Osteocyte (in vitro differentiated cells): Measurements from ENCODE around the gene ORC1. TPM values are rescaled to one million over a fixed set of nuclear protein-coding genes. Genes with fewer than 3 reads are reported as not detected.
"Not testable (repeated sequence)": the region's sequence is repeated elsewhere in the genome, so short reads cannot be mapped to it uniquely, and the experiment has no call there.

Experiments
- DNase-seq: peaks from one replicate; pipeline ENCODE4 v3.0.0; 2021; ENCODE audit warnings: mixed read lengths; ENCODE audit not compliant: unreplicated experiment; ENCODE audit errors: extremely low spot score
- H3K27ac Mint-ChIP-seq: one replicate; pipeline ENCODE4 v1.8.0; 2021; ENCODE audit warnings: mild to moderate bottlenecking, mixed read lengths; ENCODE audit not compliant: unreplicated experiment
- H3K27me3 Mint-ChIP-seq: one replicate; pipeline ENCODE4 v1.8.0; 2021; ENCODE audit warnings: mixed read lengths; ENCODE audit not compliant: unreplicated experiment
- H3K36me3 Mint-ChIP-seq: one replicate; pipeline ENCODE4 v1.8.0; 2021; ENCODE audit warnings: mixed read lengths; ENCODE audit not compliant: unreplicated experiment
- H3K4me1 Mint-ChIP-seq: one replicate; pipeline ENCODE4 v1.8.0; 2021; ENCODE audit warnings: mixed read lengths; ENCODE audit not compliant: unreplicated experiment
- H3K4me3 Mint-ChIP-seq: one replicate; pipeline ENCODE4 v1.8.0; 2021; ENCODE audit warnings: mild to moderate bottlenecking, moderate library complexity, mixed read lengths; ENCODE audit not compliant: unreplicated experiment
- H3K9me3 Mint-ChIP-seq: one replicate; pipeline ENCODE4 v1.8.0; 2021; ENCODE audit warnings: mixed read lengths; ENCODE audit not compliant: unreplicated experiment
- total RNA-seq: library from RNA; stranded (reverse); gene quantifications from 2 replicates; pipeline ENCODE4 v1.2.1, GENCODE V29; 2021
- TF ChIP-seq, protein P1 (sequence below): fragments of 200-600 bp; sonication (generic); IDR thresholded peaks from 2 replicates; pipeline ENCODE4 v1.5.0; 2021; ENCODE audit warnings: antibody characterized with exemption, mild to moderate bottlenecking, moderate library complexity

Gene ORC1
- total RNA-seq, 1 donor from 2014 or later = 3.0 TPM

DNA sequence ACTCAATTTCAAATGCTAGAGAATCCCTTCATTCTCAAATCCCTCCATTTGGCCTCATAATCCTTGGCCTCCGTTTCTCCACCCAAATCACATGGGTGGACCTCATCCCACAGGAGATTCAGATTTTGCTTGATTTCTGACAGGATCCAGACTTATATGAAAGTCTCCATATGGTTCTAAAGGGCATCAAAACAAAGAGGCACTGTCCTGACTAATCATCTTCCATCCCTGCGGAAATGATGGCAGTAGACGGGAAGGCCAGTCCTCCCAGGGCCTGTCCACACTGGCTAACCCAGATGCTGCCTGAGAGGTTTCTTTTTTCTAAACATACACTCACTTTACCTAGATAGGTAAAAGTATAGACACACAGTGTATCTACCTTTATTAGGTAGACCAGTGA, 18.8 kb downstream of the ORC1 start:
- Mint-ChIP-seq H3K27me3 (no peaks in the 10 kb centered on the region), H3K4me3 (no peak overlapping the region), H3K9me3 (no peaks in the 10 kb centered on the region), H3K36me3 (peaks cover 2% of the 10 kb centered on the region), H3K4me1 (no peaks in the 10 kb centered on the region), H3K27ac (no peak overlapping the region)
- TF ChIP-seq, protein P1, sequence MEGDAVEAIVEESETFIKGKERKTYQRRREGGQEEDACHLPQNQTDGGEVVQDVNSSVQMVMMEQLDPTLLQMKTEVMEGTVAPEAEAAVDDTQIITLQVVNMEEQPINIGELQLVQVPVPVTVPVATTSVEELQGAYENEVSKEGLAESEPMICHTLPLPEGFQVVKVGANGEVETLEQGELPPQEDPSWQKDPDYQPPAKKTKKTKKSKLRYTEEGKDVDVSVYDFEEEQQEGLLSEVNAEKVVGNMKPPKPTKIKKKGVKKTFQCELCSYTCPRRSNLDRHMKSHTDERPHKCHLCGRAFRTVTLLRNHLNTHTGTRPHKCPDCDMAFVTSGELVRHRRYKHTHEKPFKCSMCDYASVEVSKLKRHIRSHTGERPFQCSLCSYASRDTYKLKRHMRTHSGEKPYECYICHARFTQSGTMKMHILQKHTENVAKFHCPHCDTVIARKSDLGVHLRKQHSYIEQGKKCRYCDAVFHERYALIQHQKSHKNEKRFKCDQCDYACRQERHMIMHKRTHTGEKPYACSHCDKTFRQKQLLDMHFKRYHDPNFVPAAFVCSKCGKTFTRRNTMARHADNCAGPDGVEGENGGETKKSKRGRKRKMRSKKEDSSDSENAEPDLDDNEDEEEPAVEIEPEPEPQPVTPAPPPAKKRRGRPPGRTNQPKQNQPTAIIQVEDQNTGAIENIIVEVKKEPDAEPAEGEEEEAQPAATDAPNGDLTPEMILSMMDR = no peak
- no peak for DNase-seq

DNA sequence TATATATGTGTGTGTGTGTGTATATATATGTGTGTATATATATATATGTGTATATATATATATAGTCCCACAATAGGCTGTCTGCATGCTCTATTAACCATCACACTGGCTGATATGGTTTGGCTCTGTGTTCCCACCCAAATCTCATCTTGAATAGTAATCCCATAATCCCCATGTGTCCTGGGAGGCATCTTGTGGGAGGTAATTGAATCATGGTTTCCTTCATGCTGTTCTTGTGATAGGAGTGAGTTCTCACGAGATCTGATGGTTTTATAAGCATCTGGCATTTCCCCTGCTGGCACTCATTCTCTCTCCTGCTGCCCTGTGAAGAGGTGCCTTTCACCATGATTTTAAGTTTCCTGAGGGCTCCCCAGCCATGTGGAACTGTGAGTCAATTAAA, 34.4 kb downstream of the ORC1 start:
- not testable (repeated sequence) for H3K9me3 Mint-ChIP-seq, H3K4me3 Mint-ChIP-seq, H3K27me3 Mint-ChIP-seq, H3K27ac Mint-ChIP-seq, DNase-seq, H3K36me3 Mint-ChIP-seq
- peaks cover 14% of the 10 kb centered on the region for H3K4me1 Mint-ChIP-seq

- Mint-ChIP-seq H3K27ac (no peak overlapping the region), H3K36me3 (peaks cover 4% of the 10 kb centered on the region), H3K4me3 (peak overlapping the region; percentile 61)
Measured at GRCh38 chr1:52368383-52369172, 35.6 kb downstream of the ORC1 start.

DNA sequence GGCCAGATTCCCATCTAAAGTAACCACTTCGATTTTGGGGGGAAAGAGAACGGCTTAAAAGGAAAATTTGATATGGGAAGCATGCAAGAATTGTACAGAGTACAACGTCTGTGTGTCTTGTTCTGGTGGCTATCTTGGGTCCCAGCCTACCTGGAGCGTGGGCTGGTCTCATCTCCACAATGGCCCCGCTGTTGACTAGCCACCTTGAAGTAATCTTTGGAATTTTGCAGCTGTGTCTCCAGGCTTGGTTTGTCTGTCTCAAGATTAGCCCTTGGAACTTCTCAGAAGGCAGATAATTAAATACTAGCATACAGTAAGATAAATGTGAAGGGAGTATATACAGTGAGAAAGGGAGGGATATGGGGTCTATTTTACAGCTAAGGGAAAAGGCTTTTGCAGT, 37.0 kb downstream of the ORC1 start:
- TF ChIP-seq, protein P1 = no peak
- no peak overlapping the region for H3K27ac Mint-ChIP-seq
- H3K27me3 Mint-ChIP-seq = no peaks in the 10 kb centered on the region
- H3K36me3 Mint-ChIP-seq = peaks cover 4% of the 10 kb centered on the region
- peak overlapping the region; percentile 24 for H3K4me3 Mint-ChIP-seq
- H3K9me3 Mint-ChIP-seq = no peaks in the 10 kb centered on the region
- no peak for DNase-seq
- H3K4me1 Mint-ChIP-seq = peaks cover 24% of the 10 kb centered on the region

More at GRCh38 chr1:52368383-52369172, 35.6 kb downstream of the ORC1 start:
- Mint-ChIP-seq H3K4me1 (peaks cover 24% of the 10 kb centered on the region), H3K9me3 (no peaks in the 10 kb centered on the region), H3K27me3 (no peaks in the 10 kb centered on the region)
- TF ChIP-seq, protein P1 = no peak
- no peak for DNase-seq

DNA sequence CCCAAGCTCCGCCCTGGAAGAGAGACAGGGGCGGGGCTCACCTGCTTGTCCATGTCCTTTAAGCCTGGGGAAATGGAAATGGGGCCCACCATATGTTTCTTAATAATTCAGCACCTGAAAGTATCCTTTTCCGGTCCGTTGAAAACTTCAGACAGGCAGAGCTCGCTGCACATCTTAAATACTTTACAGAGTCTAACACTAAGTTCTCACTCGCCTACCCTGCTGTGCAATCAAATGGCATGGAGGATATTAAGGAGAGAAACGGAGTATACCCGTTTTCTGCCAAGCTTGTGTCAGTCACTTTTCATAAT, 37.8 kb downstream of the ORC1 start:
- peaks cover 24% of the 10 kb centered on the region for H3K4me1 Mint-ChIP-seq
- TF ChIP-seq, protein P1 = no peak

More for the DNA sequence above, 37.8 kb downstream of the ORC1 start:
- no peak for DNase-seq
- H3K27ac Mint-ChIP-seq = peak overlapping the region; percentile 63
- peaks cover 10% of the 10 kb centered on the region for H3K36me3 Mint-ChIP-seq
- peak overlapping the region; percentile 93 for H3K4me3 Mint-ChIP-seq
- no peaks in the 10 kb centered on the region for H3K27me3 Mint-ChIP-seq
- no peaks in the 10 kb centered on the region for H3K9me3 Mint-ChIP-seq
